ENCODE data around the gene ADGRG6.

- TF ChIP-seq CTCF (IDR thresholded peaks at IDR 0.05) (no peak), POLR2A (IDR thresholded peaks at IDR 0.05) (no peak)
Observed at GRCh38 chr6:142304241-142304640, 2.4 kb downstream of the ADGRG6 start.

Measured in ovary (tissue), 3 donors.